CD4-positive, alpha-beta T cell treated with Interleukin-15 for 1 hour (primary cell): ENCODE data around the gene MLIP.

Source experiments
- DNase-seq: peaks from one replicate; pipeline ENCODE4 v3.0.0-alpha.2; 2020

MLIP gene

GRCh38 chr6:54098450-54099044, 12.7 kb upstream of the MLIP start:
- DNase-seq = no peak

GRCh38 chr6:54099225-54099624, 12.0 kb upstream of the MLIP start:
- DNase-seq = no peak

- DNase-seq = no peak
Measured at GRCh38 chr6:54100411-54101006, 10.7 kb upstream of the MLIP start.

- no peak for DNase-seq
Measured at GRCh38 chr6:54102238-54102637, 9.0 kb upstream of the MLIP start.

- no peak for DNase-seq
Measured at GRCh38 chr6:54103497-54103896, 7.7 kb upstream of the MLIP start.

- no peak for DNase-seq
Measured at GRCh38 chr6:54106727-54107126, 4.5 kb upstream of the MLIP start.

- no peak for DNase-seq
Measured at GRCh38 chr6:54107470-54108090, 3.7 kb upstream of the MLIP start.

- no peak for DNase-seq
Measured at GRCh38 chr6:54108271-54108670, 3.0 kb upstream of the MLIP start.

- DNase-seq = no peak
Measured at GRCh38 chr6:54109586-54109985, 1.7 kb upstream of the MLIP start.

- no peak for DNase-seq
Measured at GRCh38 chr6:54112151-54112650, 958 bp downstream of the MLIP start.

- DNase-seq = no peak
Measured at GRCh38 chr6:54114991-54115390, 3.7 kb downstream of the MLIP start.

GRCh38 chr6:54115966-54116365, 4.7 kb downstream of the MLIP start:
- no peak for DNase-seq

- no peak for DNase-seq
Measured at GRCh38 chr6:54118117-54118516, 6.9 kb downstream of the MLIP start.

GRCh38 chr6:54125493-54125892, 14.2 kb downstream of the MLIP start:
- no peak for DNase-seq

- no peak for DNase-seq
Measured at GRCh38 chr6:54130179-54130578, 18.9 kb downstream of the MLIP start.

- DNase-seq = no peak
Measured at GRCh38 chr6:54132587-54132986, 21.3 kb downstream of the MLIP start.

- DNase-seq = no peak
Measured at GRCh38 chr6:54133186-54133585, 21.9 kb downstream of the MLIP start.

- DNase-seq = no peak
Measured at GRCh38 chr6:54134935-54135334, 23.7 kb downstream of the MLIP start.

- DNase-seq = no peak
Measured at GRCh38 chr6:54135665-54136369, 24.6 kb downstream of the MLIP start.

- DNase-seq = no peak
Measured at GRCh38 chr6:54138795-54139194, 27.6 kb downstream of the MLIP start.

GRCh38 chr6:54140811-54141210, 29.6 kb downstream of the MLIP start:
- DNase-seq = no peak

- DNase-seq = no peak
Measured at GRCh38 chr6:54142889-54143519, 31.8 kb downstream of the MLIP start.

GRCh38 chr6:54151861-54152260, 40.6 kb downstream of the MLIP start:
- DNase-seq = no peak
